AG08395 (cell line): ENCODE results near the gene LRRIQ1.

Source experiments
- DNase-seq: peaks from one replicate; pipeline ENCODE4 v3.0.0; 2012; ENCODE audit warnings: mixed read lengths, low spot score

The LRRIQ1 gene

GRCh38 chr12:85057370-85057963 lies 21.3 kb downstream of the LRRIQ1 start:
- peak; percentile 29 for DNase-seq

GRCh38 chr12:85058339-85058738 lies 22.2 kb downstream of the LRRIQ1 start:
- no peak for DNase-seq

GRCh38 chr12:85059594-85059993 lies 23.4 kb downstream of the LRRIQ1 start:
- no peak for DNase-seq

GRCh38 chr12:85060916-85061315 lies 24.8 kb downstream of the LRRIQ1 start:
- no peak for DNase-seq

GRCh38 chr12:85065837-85066482 lies 29.8 kb downstream of the LRRIQ1 start:
- DNase-seq, result no peak

- no peak for DNase-seq
These were observed 36.7 kb downstream of the LRRIQ1 start for GRCh38 chr12:85072826-85073225.

GRCh38 chr12:85076688-85077430 lies 40.7 kb downstream of the LRRIQ1 start:
- peak; percentile 75 for DNase-seq

GRCh38 chr12:85085066-85085465 lies 48.9 kb downstream of the LRRIQ1 start:
- DNase-seq, result no peak

- no peak for DNase-seq
These were observed 53.6 kb downstream of the LRRIQ1 start for GRCh38 chr12:85089792-85090191.

GRCh38 chr12:85092814-85093370 lies 56.7 kb downstream of the LRRIQ1 start:
- no peak for DNase-seq

GRCh38 chr12:85095501-85095900 lies 59.4 kb downstream of the LRRIQ1 start:
- no peak for DNase-seq

- no peak for DNase-seq
These were observed 94.5 kb downstream of the LRRIQ1 start for GRCh38 chr12:85130646-85131045.

- DNase-seq, result no peak
These were observed 102.7 kb downstream of the LRRIQ1 start for GRCh38 chr12:85138833-85139232.

GRCh38 chr12:85147331-85147730 lies 111.2 kb downstream of the LRRIQ1 start:
- DNase-seq, result no peak

GRCh38 chr12:85152311-85152729 lies 116.2 kb downstream of the LRRIQ1 start:
- no peak for DNase-seq

- DNase-seq, result no peak
These were observed 119.6 kb downstream of the LRRIQ1 start for GRCh38 chr12:85155791-85156190.

- DNase-seq, result no peak
These were observed 120.4 kb downstream of the LRRIQ1 start for GRCh38 chr12:85156569-85156968.

GRCh38 chr12:85157035-85157603 lies 121.0 kb downstream of the LRRIQ1 start:
- DNase-seq, result no peak

- DNase-seq, result no peak
These were observed 127.7 kb downstream of the LRRIQ1 start for GRCh38 chr12:85163752-85164321.

- DNase-seq, result no peak
These were observed 143.6 kb downstream of the LRRIQ1 start for GRCh38 chr12:85179680-85180270.

- no peak for DNase-seq
These were observed 146.5 kb downstream of the LRRIQ1 start for GRCh38 chr12:85182699-85183098.

- no peak for DNase-seq
These were observed 147.7 kb downstream of the LRRIQ1 start for GRCh38 chr12:85183855-85184254.
